HG03575 (cell line): Measurements from ENCODE around the gene PRKD3.

Experiments used
- ATAC-seq: cut with Tn5 transposase; IDR thresholded peaks from one replicate; pipeline ENCODE4 v1.9.1; 2021; ENCODE audit not compliant: unreplicated experiment, insufficient number of reproducible peaks, low FRiP score; ENCODE audit errors: extremely low read depth

PRKD3 gene

DNA sequence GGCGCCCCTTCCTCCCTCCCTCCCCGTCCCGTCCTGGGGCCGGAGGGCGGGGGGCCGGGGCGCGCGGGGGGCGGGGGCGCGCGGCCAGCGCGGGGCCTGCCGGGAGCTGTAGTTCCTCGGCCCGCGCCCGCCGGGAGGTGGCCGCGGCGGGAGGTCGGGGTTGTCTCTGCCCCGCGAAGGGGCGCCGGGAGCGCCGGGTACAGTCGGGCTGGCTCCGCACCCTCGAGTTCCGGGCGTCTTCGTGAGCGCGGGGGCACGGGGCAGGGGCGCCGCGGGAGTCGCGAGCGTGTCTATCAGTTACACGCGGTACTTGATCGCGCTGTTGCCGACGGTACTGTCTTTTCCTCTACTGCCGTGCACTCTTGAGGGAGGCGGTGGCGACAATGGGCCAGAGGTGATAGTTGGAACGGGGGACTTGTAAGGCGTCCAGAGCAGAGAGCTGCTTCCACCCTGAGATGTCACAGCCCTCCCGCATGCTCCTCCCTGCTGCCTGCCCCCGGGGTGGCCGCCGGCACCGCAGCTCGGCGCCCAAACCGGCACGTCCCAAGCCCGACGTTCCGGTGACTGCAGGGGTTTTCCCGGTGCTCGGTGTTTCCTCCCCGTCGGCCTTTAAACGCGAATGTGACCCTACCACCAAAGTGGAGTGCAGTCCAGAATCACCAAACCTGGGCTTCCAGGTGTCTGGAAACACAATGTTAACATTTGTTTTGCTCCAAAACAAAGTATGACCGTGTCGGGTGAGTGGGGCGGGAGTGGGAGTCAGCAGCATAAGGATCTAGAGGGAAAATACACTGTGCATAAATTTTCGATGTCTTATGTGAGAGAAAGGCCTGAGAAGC, at the start of gene PRKD3:
TSS of gene PRKD3 (minus strand) at position 48 of the 839 bp plus-strand sequence. CDS start 8,309 bp downstream, outside the sequence.
- no peak for ATAC-seq

DNA sequence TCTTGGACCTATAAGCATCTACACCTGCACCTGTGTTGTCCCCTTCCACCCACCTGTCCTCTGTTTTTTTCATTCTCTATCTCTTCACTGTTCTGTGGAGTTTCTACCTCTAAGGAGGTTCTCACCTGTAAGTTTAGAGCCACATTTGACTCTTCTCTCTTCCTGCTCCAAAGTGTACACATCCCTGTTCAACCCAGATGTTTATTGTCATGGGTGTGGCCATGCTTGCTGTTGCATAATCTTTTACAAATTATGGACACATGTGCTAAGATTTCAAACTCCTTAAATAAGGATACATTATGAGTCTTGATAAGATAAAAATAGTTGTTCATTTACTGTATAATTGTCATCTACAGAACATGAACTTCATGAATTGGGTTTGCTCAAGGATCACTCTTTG, 47.4 kb upstream of the PRKD3 start:
- no peak for ATAC-seq

- ATAC-seq = no peak
Observed at GRCh38 chr2:37370666-37371065, 46.0 kb upstream of the PRKD3 start.

DNA sequence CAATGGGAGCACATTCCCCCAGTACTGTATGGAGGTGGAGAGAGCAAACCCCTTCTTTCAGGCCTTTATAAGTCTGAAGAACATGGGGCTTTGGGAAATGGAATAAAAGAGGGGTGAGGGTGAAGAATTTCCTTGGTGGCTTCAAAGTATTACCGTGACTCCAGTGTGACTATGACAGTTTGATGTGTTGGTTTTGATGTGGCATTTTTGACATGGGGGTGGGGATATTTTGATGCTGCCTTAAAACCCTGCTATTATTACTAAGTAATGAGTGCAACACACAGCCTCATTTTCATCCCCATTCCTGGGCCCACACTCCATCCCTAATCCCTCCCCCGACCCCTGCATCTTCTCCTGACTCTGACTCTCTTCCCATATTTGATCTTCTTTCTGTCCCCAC, 43.4 kb upstream of the PRKD3 start:
- no peak for ATAC-seq

DNA sequence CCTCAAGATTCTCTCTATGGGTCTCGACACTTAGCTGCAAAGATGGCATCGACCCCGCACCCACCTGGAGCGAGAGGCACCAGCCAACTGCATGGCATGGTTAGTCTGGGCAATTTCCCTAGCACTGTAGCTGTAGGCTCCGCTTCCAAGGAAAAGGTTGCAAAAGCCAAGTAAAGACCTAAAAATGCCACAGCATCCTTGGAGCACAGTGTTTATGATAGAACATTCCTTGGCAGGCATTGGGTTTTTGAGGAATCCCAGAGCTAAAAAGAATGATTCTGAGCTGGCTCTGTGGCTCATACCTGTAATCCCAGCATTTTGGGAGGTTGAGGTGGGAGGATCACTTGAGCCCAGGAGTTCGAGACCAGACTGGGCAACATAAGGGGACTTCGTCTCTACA, 42.7 kb upstream of the PRKD3 start:
- ATAC-seq = no peak

GRCh38 chr2:37366773-37367172, 42.1 kb upstream of the PRKD3 start:
- ATAC-seq = no peak

DNA sequence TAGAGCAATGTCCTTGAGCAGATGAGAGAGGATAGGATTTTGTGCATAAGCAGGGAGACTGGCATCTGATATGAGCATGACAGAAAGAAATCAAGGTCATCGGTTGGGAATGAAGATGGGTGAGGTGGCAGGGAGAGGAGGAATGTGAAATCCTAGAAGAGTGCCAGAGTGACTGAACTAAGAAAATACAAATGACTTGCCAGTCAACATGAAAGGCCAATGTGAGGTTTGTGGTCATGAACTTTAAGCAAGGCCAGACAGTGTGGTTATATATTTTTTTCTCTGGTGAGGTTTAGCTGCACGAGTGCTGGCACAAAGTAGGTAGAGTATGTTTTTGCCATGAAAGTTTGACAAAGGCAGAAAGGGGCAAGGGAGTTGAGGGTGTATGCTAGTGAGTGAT, 41.0 kb upstream of the PRKD3 start:
- no peak for ATAC-seq

GRCh38 chr2:37364351-37364750, 39.7 kb upstream of the PRKD3 start:
- ATAC-seq = no peak

- ATAC-seq = no peak
Observed at GRCh38 chr2:37361994-37362698, 37.5 kb upstream of the PRKD3 start.

DNA sequence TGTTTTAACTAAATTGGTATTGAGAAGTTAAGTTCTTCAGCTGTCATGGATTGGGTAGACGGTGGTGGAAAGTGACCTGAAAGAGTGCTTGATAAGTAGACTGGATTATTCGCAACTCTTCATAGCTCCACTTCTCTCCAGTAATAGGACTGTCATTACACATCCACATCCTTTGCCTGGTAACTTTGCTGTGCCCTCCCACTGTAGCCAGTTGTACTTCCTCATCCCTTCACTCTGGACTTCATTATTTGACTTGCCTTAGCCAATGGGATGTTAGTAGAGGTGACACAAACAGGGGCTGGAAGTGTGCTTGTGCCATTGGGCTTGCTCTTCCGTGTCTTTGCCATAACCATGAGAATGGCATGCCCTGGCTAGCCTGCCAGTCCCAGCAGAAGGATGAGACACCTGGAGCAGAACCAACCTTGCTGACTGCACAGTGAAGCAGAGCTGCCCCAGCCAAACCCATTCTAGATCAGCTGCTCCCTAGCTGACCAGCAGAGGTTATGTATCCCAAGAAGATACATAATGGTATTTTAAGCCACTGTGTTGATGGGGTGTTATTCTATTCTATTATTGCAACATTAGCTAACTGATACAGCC, 36.7 kb upstream of the PRKD3 start:
- ATAC-seq = no peak

DNA sequence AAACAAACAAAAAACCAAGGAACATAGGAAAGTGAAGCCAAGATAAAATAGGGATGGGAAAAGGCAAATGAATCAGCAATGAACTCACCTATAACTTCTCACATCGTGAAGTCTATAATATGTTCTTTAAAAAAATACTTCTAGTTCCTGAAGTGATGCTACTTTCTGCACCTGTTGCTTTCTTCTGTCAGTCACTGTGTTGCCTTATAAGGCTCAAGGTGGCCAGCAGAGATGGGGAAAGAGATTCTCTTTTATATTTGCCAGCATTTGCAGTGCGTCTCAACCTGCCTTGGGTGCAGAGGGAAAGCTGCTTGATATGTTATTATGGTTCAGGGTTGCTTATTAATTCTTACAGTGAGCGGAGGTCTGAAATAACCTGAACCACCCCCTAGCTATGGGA, 33.8 kb upstream of the PRKD3 start:
- ATAC-seq = no peak

DNA sequence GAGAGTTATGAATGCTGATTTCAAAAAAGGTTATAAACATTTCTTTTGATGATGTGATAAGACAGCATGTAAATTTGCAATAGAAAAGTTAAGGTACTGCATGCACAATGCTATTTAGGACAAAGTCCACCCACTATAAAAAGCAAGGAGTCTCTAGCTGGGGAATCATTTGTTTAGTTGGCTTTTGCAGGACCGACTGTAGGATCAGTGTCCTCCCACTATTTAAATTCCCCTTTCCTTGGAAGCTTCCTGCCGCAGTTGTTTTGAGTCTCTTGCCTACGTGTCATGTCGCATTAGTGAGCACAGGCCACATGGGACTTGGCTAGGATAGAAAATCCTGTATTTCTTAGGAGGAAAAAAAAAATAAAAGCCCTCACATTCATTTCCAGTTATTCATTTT, 32.9 kb upstream of the PRKD3 start:
- ATAC-seq = no peak

DNA sequence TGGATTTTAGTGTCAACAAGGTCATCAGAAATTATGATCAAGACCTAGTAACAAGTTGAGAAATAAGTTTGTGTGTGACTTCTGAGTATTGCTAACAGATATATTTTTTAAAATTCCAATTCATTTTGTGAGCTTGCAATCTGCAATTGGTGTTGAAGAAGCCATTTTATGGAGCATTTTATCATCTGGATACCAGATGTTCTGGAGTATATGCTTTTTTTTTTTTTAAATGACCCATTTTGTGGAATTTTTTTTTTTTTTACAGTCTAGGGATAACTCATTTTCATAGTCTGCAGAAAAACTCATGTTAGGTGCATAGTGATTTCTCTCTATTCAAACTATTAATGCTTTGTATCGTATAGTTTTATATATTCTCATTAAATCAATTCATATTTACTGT, 32.4 kb upstream of the PRKD3 start:
- ATAC-seq = no peak

DNA sequence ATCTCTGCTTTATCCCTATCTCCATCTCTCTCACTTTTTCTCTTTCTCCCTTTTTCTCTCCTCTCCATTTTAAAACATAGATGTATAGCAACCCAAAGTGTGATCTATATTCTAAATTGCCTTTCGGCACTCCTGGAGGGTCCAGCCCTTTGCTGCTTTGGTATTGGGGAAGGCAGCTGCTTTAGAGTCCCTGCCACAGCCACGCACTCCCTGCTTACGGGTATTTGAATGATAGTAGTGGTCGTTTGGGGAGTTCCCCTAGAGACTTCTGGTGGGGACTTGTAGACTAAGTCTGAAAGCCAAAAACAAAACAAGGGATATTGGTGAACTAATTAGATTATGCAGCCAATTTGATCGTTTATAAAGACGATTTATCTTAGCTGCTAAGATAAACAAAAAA, 31.7 kb upstream of the PRKD3 start:
- ATAC-seq = no peak

GRCh38 chr2:37355735-37356134, 31.1 kb upstream of the PRKD3 start:
- no peak for ATAC-seq

DNA sequence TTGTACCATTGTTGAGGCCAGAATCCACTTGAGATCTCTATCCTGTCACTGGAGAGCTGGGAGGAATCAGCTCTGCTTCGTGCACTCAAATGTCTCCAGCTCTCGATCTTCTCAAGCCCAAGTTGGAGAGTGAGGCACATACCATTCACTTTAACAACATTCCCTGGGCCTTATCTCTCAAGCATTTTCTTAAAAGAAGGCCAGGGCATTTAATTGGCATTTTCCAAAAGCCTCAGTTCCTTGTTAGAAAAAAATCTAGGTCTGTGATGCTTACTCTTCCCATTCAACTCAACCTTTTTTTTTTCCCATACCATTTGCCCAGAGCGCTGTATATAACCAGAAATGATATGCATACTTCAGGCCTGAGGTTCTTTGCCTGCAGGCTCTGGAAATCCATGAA, 29.9 kb upstream of the PRKD3 start:
- ATAC-seq = no peak

DNA sequence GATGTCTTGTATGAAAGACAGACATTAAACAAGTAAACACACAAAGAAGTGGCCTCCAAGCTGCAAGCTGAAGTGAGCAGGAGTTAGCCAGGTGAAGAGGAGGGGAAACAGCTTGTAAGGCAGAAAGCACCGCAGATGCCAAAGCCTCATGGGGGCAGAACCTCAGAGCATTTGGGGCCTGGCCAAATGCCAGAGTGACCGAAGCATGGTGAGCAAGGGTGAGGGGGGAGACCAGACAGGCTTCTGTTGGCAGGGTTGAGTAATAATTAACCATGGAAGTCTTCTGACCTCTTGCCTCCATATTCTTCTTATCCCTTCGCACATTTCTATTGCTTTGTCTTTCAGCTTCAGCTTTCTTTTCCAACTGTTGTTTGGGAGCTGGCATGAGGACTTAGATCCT, 25.4 kb upstream of the PRKD3 start:
- ATAC-seq = no peak

DNA sequence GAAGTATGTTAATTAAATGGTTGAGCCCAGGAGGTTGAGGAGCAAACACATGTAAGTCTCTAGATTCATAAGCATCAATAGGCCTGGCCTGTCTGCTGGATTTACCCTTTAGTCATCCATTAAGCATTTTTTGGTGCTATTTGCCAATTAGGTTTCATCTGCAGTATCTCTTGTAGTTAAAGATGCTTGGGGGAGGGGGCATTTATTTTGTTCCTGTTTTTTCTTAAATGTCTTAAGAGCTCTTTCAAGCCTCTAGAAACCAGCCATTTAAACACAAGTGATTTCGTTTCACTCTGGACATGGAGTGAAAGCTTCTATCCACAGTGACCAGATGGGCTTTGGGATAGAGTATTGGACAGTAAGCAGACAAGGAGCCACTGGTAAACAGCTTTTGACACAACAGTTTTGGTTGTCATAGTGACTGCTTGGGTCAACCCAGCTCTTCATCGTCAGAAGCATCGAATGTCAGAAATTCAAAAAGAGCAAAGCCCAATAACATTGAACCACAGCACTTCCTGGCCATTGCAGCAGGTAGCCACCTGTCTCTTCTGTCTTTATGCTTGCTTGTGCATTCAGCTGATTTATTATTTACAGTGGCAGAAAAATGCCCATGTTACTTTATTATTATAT, 24.7 kb upstream of the PRKD3 start:
- no peak for ATAC-seq

- no peak for ATAC-seq
Observed at GRCh38 chr2:37348155-37348554, 23.5 kb upstream of the PRKD3 start.
